Motor neuron (in vitro differentiated cells): Measurements from ENCODE around the gene ARL15. TPM values are rescaled to one million over a fixed set of nuclear protein-coding genes. Genes with fewer than 3 reads are reported as not detected.

Experiments
- ATAC-seq, 8 experiments: fragments of 200-7000 bp; cut with Tn5 transposase; replicated peaks in 6 of 8; 2 replicates each; pipeline ENCODE4 v1.8.0; 2021; ENCODE audit warnings: mild to moderate bottlenecking in 8 of 8, moderate library complexity in 8 of 8
- H3K27ac ChIP-seq, 2 donors: fragments of 250-450 bp; sonication (Bioruptor Pico); 2 replicates each; pipeline ENCODE4 v1.9.0; 2021; ENCODE audit warnings: antibody characterized with exemption in 2 of 2, mild to moderate bottlenecking in 2 of 2, moderate library complexity in 1 of 2
- H3K4me1 ChIP-seq, 2 donors: fragments of 250-450 bp; sonication (Bioruptor Pico); replicated peaks in 1 of 2; 2 replicates each; pipeline ENCODE4 v1.6.1; 2021; ENCODE audit warnings: antibody characterized with exemption in 2 of 2, mild to moderate bottlenecking in 2 of 2, moderate library complexity in 1 of 2
- H3K4me3 ChIP-seq, 5 donors: fragments of 250-450 bp; sonication (Bioruptor Pico); 2 replicates each; pipeline ENCODE4 v1.9.0; 2021; ENCODE audit warnings: antibody characterized with exemption in 5 of 5, mild to moderate bottlenecking in 5 of 5, moderate library complexity in 4 of 5
- WGBS, 10 experiments: fragments of 450-650 bp; shearing (Covaris generic); methylation state at CpG; one replicate each; pipeline ENCODE4 v1.0.0; 2022; 5-methylcytosine and 5-hydroxymethylcytosine counted together
- in situ Hi-C, 9 experiments: fragments of 400-800 bp; cut with MboI; loops; one replicate each; pipeline ENCODE4 v1.15.0; 2021; ENCODE audit warnings: low sequenced_read_pairs in 9 of 9, low pct_unique_long_range_greater_than_20kb in 2 of 9; ENCODE audit not compliant: unreplicated experiment in 9 of 9
- total RNA-seq, 8 experiments: library from RNA; unstranded; fragments of 300-600 nt; gene quantifications; 2 replicates each; pipeline versions ENCODE4 v1.2.3 to v1.2.4, GENCODE V29; 2022

ARL15 gene
- total RNA-seq, 8 experiments from 2014 or later = 17.0 to 44.6 (median 22.3) TPM

- Histone ChIP-seq H3K4me1 (no peaks in the 10 kb centered on the region), H3K4me3 (no peak overlapping the region), H3K27ac (no peak overlapping the region)
- in situ Hi-C loops = no loop called here
- WGBS, 10 experiments = 83 to 100% (median 100%) methylated on average over 1 of the region's 1 CpG; no CpG with 5 or more reads in 2 of the 10 experiments
- ATAC-seq = no peak
These were observed 403.6 kb downstream of the ARL15 start for GRCh38 chr5:53906736-53907135.

- H3K27ac ChIP-seq = no peak overlapping the region
- ATAC-seq = no peak
- H3K4me1 ChIP-seq = no peaks in the 10 kb centered on the region
- 42 to 100% (median 89%) methylated on average over 1 to 6 of the region's 6 CpGs; no CpG with 5 or more reads in 1 of the 10 experiments for WGBS, 10 experiments
- in situ Hi-C loops = no loop called here
- no peak overlapping the region for H3K4me3 ChIP-seq
These were observed 408.0 kb downstream of the ARL15 start for GRCh38 chr5:53902296-53902907.

DNA sequence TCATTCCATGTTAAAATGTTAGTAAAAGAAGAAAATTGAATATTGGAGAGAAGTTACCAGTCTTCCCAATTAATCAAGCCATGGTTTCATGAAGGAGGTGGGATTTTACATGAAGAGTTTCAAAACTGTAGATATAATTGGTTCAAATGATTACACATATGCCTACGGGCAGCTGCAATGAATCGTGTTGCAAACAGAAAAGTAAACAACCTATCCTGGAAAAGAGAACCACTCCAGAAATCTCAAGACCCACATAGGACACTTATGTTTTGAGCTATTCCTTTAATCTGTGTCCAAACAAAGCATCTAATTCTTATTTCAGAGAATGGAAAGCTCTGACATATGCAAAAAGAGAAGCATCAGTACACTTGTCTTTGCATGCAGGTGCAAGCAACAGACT, 409.7 kb downstream of the ARL15 start:
- in situ Hi-C loops = no loop called here
- ATAC-seq = no peak
- WGBS, 10 experiments = 14 to 100% (median 82%) methylated on average over 1 to 2 of the region's 2 CpGs; no CpG with 5 or more reads in 1 of the 10 experiments
- H3K4me1 ChIP-seq = no peaks in the 10 kb centered on the region
- H3K27ac ChIP-seq = no peak overlapping the region
- H3K4me3 ChIP-seq = no peak overlapping the region

GRCh38 chr5:53895091-53895683, 415.2 kb downstream of the ARL15 start:
- in situ Hi-C loops = no loop called here
- H3K4me3 ChIP-seq = no peak overlapping the region
- H3K4me1 ChIP-seq = peaks cover 0 to 4% of the 10 kb centered on the region in 2 donors
- 49 to 92% (median 71%) methylated on average over 1 to 3 of the region's 3 CpGs; no CpG with 5 or more reads in 3 of the 10 experiments for WGBS, 10 experiments
- ATAC-seq = no peak
- H3K27ac ChIP-seq = no peak overlapping the region

DNA sequence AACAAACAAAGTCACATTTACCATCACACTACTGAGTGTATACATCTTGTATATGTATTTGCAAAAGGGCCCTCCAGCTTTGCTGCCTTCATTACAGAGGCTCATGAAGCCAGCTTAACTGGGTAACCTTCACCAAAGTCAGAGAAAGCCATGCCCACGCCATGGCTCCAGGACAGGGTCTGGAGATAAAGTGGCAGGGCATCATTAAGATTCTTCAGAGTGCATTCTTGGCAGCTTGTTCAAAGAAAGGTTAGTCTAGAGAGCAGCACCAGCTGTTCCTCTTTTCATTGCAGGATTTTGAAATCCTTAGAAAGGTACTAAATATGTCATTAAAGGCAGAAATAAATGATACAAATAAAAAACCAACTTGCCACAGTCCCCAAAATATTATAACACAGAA, 416.7 kb downstream of the ARL15 start:
- no peak for ATAC-seq
- in situ Hi-C loops = no loop called here
- 67 to 100% (median 87%) methylated on average over 1 of the region's 1 CpG; no CpG with 5 or more reads in 4 of the 10 experiments for WGBS, 10 experiments
- peaks cover 0 to 4% of the 10 kb centered on the region in 2 donors for H3K4me1 ChIP-seq
- H3K27ac ChIP-seq = no peak overlapping the region
- H3K4me3 ChIP-seq = no peak overlapping the region

DNA sequence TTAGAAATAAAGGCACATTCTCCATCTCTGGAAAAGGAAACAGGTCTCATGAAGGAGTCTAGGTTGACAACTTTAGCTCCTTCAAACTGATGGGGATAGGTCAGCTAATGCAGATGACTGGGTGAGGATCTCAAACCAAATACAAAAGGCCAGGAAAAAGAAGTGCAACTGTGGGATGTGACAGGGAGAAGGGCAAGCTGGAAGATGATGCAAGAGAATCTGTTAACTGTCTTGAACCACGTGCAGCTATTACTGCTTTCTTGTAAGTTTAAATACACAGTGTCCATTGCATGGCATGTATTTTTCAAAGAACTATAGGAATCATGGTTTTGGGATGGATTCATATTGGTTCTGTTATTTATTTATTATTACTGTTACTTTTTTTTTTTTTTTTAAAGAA, 418.1 kb downstream of the ARL15 start:
- WGBS, 10 experiments = 29 to 86% (median 71%) methylated on average over 1 of the region's 1 CpG; no CpG with 5 or more reads in 3 of the 10 experiments
- in situ Hi-C loops = no loop called here
- no peak overlapping the region for H3K4me3 ChIP-seq
- H3K27ac ChIP-seq = no peak overlapping the region
- H3K4me1 ChIP-seq = peaks cover 0 to 4% of the 10 kb centered on the region in 2 donors
- peak in 1 of 8 experiments; percentile 56 for ATAC-seq

- Histone ChIP-seq H3K4me3 (no peak overlapping the region), H3K4me1 (peaks cover 3 to 4% of the 10 kb centered on the region in 2 donors), H3K27ac (no peak overlapping the region)
- in situ Hi-C loops = no loop called here
- WGBS, 10 experiments = 26 to 97% (median 60%) methylated on average over 1 to 4 of the region's 4 CpGs; no CpG with 5 or more reads in 3 of the 10 experiments
- no peak for ATAC-seq
These were observed 419.2 kb downstream of the ARL15 start for GRCh38 chr5:53891159-53891558.

GRCh38 chr5:53890490-53890889, 419.9 kb downstream of the ARL15 start:
- Histone ChIP-seq H3K4me3 (no peak overlapping the region), H3K27ac (no peak overlapping the region), H3K4me1 (peaks cover 3 to 4% of the 10 kb centered on the region in 2 donors)
- in situ Hi-C loops = no loop called here
- no peak for ATAC-seq
- WGBS, 10 experiments = 57 to 100% (median 83%) methylated on average over 1 to 7 of the region's 7 CpGs; no CpG with 5 or more reads in 3 of the 10 experiments

- 5 to 100% (median 51%) methylated on average over 1 to 2 of the region's 2 CpGs; no CpG with 5 or more reads in 2 of the 10 experiments for WGBS, 10 experiments
- Histone ChIP-seq H3K27ac (no peak overlapping the region), H3K4me1 (peaks cover 12% of the 10 kb centered on the region in 2 donors), H3K4me3 (no peak overlapping the region)
- peak in 1 of 8 experiments; percentile 19 for ATAC-seq
- in situ Hi-C loops = no loop called here
These were observed 425.5 kb downstream of the ARL15 start for GRCh38 chr5:53884844-53885243.

- peak in 5 of 8 experiments; percentile 57 to 77 (median 67) for ATAC-seq
- Histone ChIP-seq H3K4me1 (peaks cover 12% of the 10 kb centered on the region in 2 donors), H3K27ac (no peak overlapping the region), H3K4me3 (no peak overlapping the region)
- 5 to 45% (median 22%) methylated on average over 2 to 7 of the region's 14 CpGs; no CpG with 5 or more reads in 3 of the 10 experiments for WGBS, 10 experiments
- in situ Hi-C loops = no loop called here
These were observed 426.0 kb downstream of the ARL15 start for GRCh38 chr5:53884417-53884816.

DNA sequence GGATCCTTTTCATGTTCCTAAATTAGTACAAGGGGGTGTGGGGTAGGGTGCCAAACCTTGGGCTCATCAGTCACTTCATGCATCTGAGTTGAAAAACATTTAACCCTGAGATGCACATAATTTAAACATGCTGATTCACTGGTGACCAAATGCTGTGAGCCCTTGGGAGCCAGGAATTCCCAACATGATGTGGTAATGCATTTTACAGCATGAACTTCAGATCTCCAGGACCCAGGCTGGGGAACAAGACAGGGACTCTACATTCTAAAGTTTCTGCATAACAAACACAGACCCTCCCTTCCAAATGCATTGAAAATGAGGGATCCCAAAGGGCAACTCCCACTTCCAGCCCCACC, 427.7 kb downstream of the ARL15 start:
- in situ Hi-C loops = no loop called here
- peak in 4 of 8 experiments; percentile 11 to 92 (median 86) for ATAC-seq
- peaks cover 12% of the 10 kb centered on the region in 2 donors for H3K4me1 ChIP-seq
- no peak overlapping the region for H3K4me3 ChIP-seq
- no peak overlapping the region for H3K27ac ChIP-seq

DNA sequence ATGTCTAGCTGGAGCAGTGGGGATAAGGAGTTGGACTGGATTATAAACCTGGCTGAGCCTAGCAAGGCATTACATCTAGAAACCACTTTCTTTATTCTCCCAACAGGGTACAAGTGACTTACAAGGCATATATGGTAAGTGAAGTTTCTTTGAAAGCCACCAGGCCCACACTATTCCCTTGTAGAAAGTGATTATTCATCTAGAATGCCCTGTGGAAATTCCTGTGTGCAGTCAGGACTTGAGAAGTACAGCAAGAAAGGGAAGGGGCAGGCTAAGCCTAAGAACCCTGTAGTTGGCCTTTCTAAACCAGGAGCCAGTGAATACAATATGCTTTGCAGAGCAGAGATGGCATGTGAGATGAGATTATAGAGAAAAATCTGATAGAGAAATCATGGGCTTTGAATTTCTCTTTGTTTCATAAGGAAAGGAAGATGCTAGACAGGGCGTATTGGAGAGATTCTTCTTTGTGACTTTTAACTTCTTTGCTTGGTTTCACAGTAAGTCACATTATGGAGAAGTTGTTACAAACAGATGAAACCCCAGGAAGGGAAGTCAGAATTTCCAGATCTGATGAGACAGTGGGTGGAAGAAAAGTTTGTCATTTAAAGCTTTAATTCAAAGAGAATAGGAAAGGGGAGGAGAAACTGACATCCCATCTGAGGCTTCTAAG, 428.2 kb downstream of the ARL15 start:
- H3K4me1 ChIP-seq = peaks cover 12% of the 10 kb centered on the region in 2 donors
- no peak overlapping the region for H3K27ac ChIP-seq
- WGBS, 10 experiments = 60 to 100% (median 80%) methylated on average over 1 of the region's 1 CpG; no CpG with 5 or more reads in 3 of the 10 experiments
- in situ Hi-C loops = no loop called here
- peak in 3 of 8 experiments; percentile 10 to 31 (median 14) for ATAC-seq
- no peak overlapping the region for H3K4me3 ChIP-seq

GRCh38 chr5:53879708-53880323, 430.6 kb downstream of the ARL15 start:
- H3K4me3 ChIP-seq = no peak overlapping the region
- ATAC-seq = no peak
- H3K4me1 ChIP-seq = peaks cover 8 to 12% of the 10 kb centered on the region in 2 donors
- in situ Hi-C loops = loop anchor here in 1 of 9 experiments (10.0 kb wide), 1 partner anchor 345 kb away; no protein-coding TSS in a partner anchor
- WGBS, 10 experiments = 77 to 100% (median 92%) methylated on average over 1 to 5 of the region's 5 CpGs
- H3K27ac ChIP-seq = no peak overlapping the region
